KOPT-K1 (cell line): ENCODE measurements around the gene KCNJ18.
"Not testable (repeated sequence)": the region's sequence is repeated elsewhere in the genome, so short reads cannot be mapped to it uniquely, and the experiment has no call there.

Experiments
- H3K27ac ChIP-seq: fragments of 200-600 bp; sonication (generic); 2 replicates; pipeline ENCODE4 v1.5.1; 2016; ENCODE audit warnings: antibody characterized with exemption, mild to moderate bottlenecking, low read depth, low read length; ENCODE audit not compliant: poor library complexity, severe bottlenecking
- H3K36me3 ChIP-seq: fragments of 200-600 bp; sonication (generic); 2 replicates; pipeline ENCODE4 v1.5.1; 2017; ENCODE audit warnings: antibody characterized with exemption, mild to moderate bottlenecking, low read length, moderate library complexity; ENCODE audit not compliant: insufficient read depth
- H3K9me3 ChIP-seq: fragments of 200-600 bp; sonication (generic); 2 replicates; pipeline ENCODE4 v1.5.1; 2017; ENCODE audit warnings: antibody characterized with exemption, low read length, mild to moderate bottlenecking; ENCODE audit not compliant: insufficient read depth, poor library complexity, severe bottlenecking

Gene KCNJ18

GRCh38 chr17:21703891-21704872 lies 11.9 kb downstream of the KCNJ18 start:
- not testable (repeated sequence) for H3K27ac ChIP-seq, H3K36me3 ChIP-seq, H3K9me3 ChIP-seq

GRCh38 chr17:21705021-21705601 lies 12.8 kb downstream of the KCNJ18 start:
- H3K27ac ChIP-seq: no peak overlapping the region
- H3K36me3 ChIP-seq: no peaks in the 10 kb centered on the region
- peaks cover 7% of the 10 kb centered on the region for H3K9me3 ChIP-seq

DNA sequence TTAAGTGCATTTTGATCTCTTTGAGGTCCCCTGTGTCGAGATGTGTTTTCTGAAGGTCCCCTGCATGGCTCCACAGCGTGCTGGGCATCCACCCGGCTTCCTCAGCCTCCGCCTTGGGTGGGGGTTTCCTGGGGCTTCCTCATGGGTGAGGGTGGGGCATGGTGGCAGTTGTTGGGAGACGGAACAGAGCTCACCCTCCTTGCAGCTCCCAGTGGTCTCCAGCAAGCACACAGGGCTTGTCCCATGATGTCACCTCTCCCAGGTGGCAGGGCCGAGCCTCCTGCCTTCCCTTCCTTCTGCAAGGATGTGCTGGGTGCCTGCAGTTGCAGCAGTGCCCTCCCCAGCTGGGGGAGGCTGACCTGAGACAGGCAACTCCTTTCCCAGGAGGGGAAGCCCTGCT lies 13.4 kb downstream of the KCNJ18 start:
- H3K36me3 ChIP-seq, H3K27ac ChIP-seq, H3K9me3 ChIP-seq: not testable (repeated sequence)

GRCh38 chr17:21706546-21706945 lies 14.2 kb downstream of the KCNJ18 start:
- H3K9me3 ChIP-seq, H3K36me3 ChIP-seq, H3K27ac ChIP-seq: not testable (repeated sequence)

GRCh38 chr17:21707131-21707530 lies 14.8 kb downstream of the KCNJ18 start:
- H3K36me3 ChIP-seq, H3K27ac ChIP-seq, H3K9me3 ChIP-seq: not testable (repeated sequence)

DNA sequence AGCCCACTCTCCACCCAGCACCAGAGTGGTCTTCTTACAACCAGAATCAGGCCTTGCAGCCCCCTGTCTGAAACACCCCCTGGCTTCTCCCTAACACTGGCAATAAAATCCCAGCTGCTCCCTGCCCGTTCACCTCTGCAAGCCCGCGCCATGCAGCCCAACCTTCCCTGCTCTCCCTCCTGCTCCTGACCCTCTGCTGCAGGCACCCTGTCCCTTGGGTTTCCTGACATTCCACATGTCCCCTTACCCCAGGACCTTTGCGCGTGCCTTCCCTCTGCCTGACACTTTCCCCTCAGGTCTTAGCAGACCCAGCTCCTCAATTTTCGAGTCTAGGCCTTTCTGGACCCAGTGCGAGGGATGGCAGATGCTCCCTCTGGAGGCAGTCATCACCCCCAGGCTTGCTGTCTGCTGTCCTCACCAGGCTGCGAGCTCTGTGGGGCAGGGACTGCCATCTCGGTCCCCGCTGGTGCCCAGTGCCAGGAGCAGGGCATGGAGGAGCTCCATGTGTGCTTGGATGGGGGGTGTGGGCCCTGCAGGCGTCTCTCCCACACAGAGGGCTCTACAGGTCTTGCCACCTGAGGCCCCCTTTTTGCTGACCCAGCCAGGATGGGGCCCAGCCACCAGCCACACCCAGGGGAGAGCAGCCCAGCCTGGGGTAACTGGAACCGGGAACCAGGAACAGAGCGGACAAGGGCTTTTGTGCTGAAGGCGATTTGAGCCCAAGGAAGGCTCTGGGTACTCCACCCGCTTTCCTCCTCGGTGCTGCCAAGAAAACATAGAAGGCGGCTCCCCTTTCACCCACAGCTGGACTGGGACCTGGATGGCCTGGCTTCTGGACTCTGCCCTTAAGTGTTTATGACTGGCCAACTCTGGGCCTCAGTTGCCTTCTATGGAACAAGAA lies 15.6 kb downstream of the KCNJ18 start:
- not testable (repeated sequence) for H3K27ac ChIP-seq, H3K36me3 ChIP-seq, H3K9me3 ChIP-seq

DNA sequence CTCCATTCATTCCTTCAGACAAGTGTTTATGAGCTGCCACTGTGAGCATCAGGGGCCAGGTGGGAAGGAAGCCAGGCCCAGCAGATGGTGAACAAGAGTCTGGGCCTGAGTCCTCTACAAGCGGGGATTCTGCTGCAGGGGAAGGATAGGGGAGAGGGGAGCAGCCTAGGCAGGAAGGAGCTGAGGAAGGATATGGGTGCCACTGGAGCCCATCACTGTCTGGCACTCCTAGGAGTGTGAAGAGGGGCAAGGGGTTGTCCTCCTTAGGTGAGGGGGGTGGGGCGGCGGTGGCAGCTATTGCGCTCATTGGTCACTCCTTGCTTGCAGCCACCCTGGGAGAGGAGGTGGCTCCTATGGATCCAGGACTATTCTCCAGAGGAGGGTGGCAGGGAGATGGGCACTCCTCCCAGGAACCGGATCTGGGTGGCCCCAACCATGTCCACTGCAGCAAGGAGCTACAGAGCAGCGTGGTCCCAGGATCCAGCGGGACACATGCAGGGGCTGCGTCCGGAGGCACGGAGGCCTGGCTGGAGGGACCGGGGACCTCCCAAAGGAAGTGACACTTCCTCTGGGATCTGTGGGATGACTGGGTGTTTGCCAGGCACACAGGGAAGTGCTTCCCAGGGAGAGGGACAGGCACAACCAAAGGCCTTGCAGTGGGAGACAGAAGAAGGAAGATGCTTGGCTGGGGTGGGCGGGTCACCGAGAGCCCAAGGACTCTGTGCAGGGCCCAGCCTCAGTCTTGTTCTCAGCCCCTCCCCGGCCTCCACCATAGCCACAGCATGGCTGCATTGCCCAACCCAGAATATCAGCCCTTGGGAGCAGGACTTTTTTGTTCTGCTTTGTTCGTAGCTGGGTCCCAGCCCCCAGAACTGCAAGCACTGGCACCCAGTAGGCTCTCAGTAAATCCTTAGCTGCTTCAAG lies 16.6 kb downstream of the KCNJ18 start:
- not testable (repeated sequence) for H3K36me3 ChIP-seq, H3K9me3 ChIP-seq, H3K27ac ChIP-seq

GRCh38 chr17:21709994-21710393 lies 17.7 kb downstream of the KCNJ18 start:
- not testable (repeated sequence) for H3K9me3 ChIP-seq

DNA sequence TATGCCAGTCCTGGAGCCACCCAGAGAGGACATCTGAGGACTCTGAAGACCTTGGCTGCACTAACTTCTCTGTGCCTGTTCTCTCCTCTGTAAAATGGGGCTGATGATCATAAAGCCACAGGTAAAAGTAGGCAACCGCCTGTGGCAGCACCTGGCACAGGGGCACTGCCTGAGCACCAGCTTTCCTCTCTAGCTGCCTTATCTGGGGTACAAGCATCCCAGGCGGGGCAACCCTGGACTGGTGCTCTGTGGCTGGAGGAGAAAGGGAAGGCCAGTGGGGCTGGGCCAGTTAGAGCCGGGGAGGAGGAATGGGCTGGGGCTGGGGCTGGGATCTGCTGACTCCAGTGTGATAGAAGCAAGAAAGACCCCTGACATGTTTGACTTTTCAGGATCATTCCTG lies 18.2 kb downstream of the KCNJ18 start:
- not testable (repeated sequence) for H3K9me3 ChIP-seq, H3K27ac ChIP-seq, H3K36me3 ChIP-seq

More at GRCh38 chr17:21709994-21710393, 17.7 kb downstream of the KCNJ18 start:
- H3K27ac ChIP-seq, H3K36me3 ChIP-seq: not testable (repeated sequence)

GRCh38 chr17:21711182-21711581 lies 18.9 kb downstream of the KCNJ18 start:
- Histone ChIP-seq H3K36me3 (no peaks in the 10 kb centered on the region), H3K9me3 (peaks cover 7% of the 10 kb centered on the region), H3K27ac (no peak overlapping the region)

- not testable (repeated sequence) for H3K36me3 ChIP-seq, H3K9me3 ChIP-seq, H3K27ac ChIP-seq
Observed at GRCh38 chr17:21713020-21713419, 20.7 kb downstream of the KCNJ18 start.

- not testable (repeated sequence) for H3K27ac ChIP-seq, H3K9me3 ChIP-seq, H3K36me3 ChIP-seq
Observed at GRCh38 chr17:21713631-21714030, 21.3 kb downstream of the KCNJ18 start.

DNA sequence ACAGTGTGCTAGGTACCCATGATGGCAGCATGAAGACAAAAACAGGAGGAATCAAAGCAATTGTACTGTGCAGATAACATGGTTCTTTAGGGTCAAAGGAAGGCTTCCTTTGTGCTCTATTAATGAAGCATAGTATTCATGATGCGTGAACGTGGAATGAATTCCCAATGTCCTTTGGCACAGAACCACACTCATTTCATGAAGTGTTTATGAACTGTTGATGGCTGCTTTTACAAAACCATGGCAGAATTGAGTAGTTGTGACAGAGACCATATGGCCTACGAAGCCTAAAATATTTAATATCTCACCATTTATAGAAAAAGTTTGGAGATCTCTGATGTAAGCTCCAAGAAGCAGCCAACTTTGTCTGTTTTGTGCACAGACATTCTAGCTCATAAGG lies 22.4 kb downstream of the KCNJ18 start:
- H3K27ac ChIP-seq, H3K36me3 ChIP-seq, H3K9me3 ChIP-seq: not testable (repeated sequence)

DNA sequence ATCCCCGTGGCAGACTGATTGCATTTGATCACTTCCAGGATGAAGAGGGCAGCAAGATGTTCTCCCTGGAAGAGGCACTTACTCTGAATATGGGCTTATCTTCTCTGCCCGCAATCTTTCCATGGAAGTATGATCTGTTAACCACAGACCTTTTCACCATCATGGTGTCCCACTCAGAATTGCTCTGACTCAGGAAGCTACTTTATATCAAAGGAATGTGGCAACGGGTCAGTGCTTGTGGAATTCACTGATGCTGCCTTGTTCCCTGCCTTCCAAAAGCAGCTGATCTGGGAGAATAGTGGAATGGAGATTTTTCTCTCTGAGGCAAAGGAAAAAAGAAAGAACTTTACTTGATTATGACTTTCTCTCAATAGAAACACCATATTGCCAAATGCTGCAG lies 23.6 kb downstream of the KCNJ18 start:
- H3K36me3 ChIP-seq, H3K27ac ChIP-seq, H3K9me3 ChIP-seq: not testable (repeated sequence)
